Measurements from ENCODE around the gene SPNS2. TPM values are rescaled to one million over a fixed set of nuclear protein-coding genes. Genes with fewer than 3 reads are reported as not detected.

The SPNS2 gene
- total and polyA plus RNA-seq, 2 experiments from 2014 or later: 0.29 TPM; not detected in 1

GRCh38 chr17:4536259-4536741 lies 37.6 kb downstream of the SPNS2 start:
- TF ChIP-seq EZH2 (IDR thresholded peaks at IDR 0.05; ENCODE audit: insufficient read depth, poor library complexity, severe bottlenecking) (no peak), EZH2phosphoT487 (IDR thresholded peaks at IDR 0.05; ENCODE audit: insufficient read depth, low read depth) (no peak)
- Histone ChIP-seq H3F3A (ENCODE audit: insufficient read depth) (no peaks in the 10 kb centered on the region), H3K36me3 (ENCODE audit: low read depth) (no peaks in the 10 kb centered on the region), H3K4me2 (ENCODE audit: unreplicated experiment) (no peak overlapping the region), H3K4me3 (no peak overlapping the region), H2AFZ (no peak overlapping the region), H3K9me2 (ENCODE audit: insufficient read depth) (no peaks in the 10 kb centered on the region), H3K9me3 (ENCODE audit: low read depth) (no peaks in the 10 kb centered on the region), H3K9ac (no peak overlapping the region), H3K79me2 (ENCODE audit: insufficient read depth) (no peaks in the 10 kb centered on the region), H3K27me3 (replicated peaks; ENCODE audit: insufficient read depth) (no peaks in the 10 kb centered on the region), H3K4me1 (ENCODE audit: insufficient read depth) (no peaks in the 10 kb centered on the region), H4K20me1 (ENCODE audit: insufficient read depth) (no peaks in the 10 kb centered on the region), H3K27ac (no peak overlapping the region)
- peak; percentile 39 for DNase-seq
- in situ Hi-C loops (cut with MboI): no loop called here
- WGBS, 2 experiments (ENCODE audit: low coverage in 1 of 2, low lambda C conversion rate in 2 of 2, missing lambda C conversion rate in 2 of 2): 56 to 57% methylated on average over 14 to 19 of the region's 19 CpGs

GRCh38 chr17:4536742-4537411 lies 38.2 kb downstream of the SPNS2 start:
- H3K4me3 ChIP-seq: no peak overlapping the region
- no peak overlapping the region for H3K4me2 ChIP-seq (ENCODE audit: unreplicated experiment)
- in situ Hi-C loops (cut with MboI): no loop called here
- no peaks in the 10 kb centered on the region for H3K79me2 ChIP-seq (ENCODE audit: insufficient read depth)
- DNase-seq: peak; percentile 43
- no peak for TF ChIP-seq EZH2phosphoT487 (IDR thresholded peaks at IDR 0.05; ENCODE audit: insufficient read depth, low read depth)
- no peak for TF ChIP-seq EZH2 (IDR thresholded peaks at IDR 0.05; ENCODE audit: insufficient read depth, poor library complexity, severe bottlenecking)
- H3K9me3 ChIP-seq (ENCODE audit: low read depth): no peaks in the 10 kb centered on the region
- H2AFZ ChIP-seq: no peak overlapping the region
- no peak overlapping the region for H3K9ac ChIP-seq
- H3K36me3 ChIP-seq (ENCODE audit: low read depth): no peaks in the 10 kb centered on the region
- H3F3A ChIP-seq (ENCODE audit: insufficient read depth): no peaks in the 10 kb centered on the region
- no peaks in the 10 kb centered on the region for H3K4me1 ChIP-seq (ENCODE audit: insufficient read depth)
- 29 to 50% methylated on average over 10 to 18 of the region's 18 CpGs for WGBS, 2 experiments (ENCODE audit: low coverage in 1 of 2, low lambda C conversion rate in 2 of 2, missing lambda C conversion rate in 2 of 2)
- H4K20me1 ChIP-seq (ENCODE audit: insufficient read depth): no peaks in the 10 kb centered on the region
- H3K27ac ChIP-seq: no peak overlapping the region
- H3K27me3 ChIP-seq (replicated peaks; ENCODE audit: insufficient read depth): no peaks in the 10 kb centered on the region
- no peaks in the 10 kb centered on the region for H3K9me2 ChIP-seq (ENCODE audit: insufficient read depth)

DNA sequence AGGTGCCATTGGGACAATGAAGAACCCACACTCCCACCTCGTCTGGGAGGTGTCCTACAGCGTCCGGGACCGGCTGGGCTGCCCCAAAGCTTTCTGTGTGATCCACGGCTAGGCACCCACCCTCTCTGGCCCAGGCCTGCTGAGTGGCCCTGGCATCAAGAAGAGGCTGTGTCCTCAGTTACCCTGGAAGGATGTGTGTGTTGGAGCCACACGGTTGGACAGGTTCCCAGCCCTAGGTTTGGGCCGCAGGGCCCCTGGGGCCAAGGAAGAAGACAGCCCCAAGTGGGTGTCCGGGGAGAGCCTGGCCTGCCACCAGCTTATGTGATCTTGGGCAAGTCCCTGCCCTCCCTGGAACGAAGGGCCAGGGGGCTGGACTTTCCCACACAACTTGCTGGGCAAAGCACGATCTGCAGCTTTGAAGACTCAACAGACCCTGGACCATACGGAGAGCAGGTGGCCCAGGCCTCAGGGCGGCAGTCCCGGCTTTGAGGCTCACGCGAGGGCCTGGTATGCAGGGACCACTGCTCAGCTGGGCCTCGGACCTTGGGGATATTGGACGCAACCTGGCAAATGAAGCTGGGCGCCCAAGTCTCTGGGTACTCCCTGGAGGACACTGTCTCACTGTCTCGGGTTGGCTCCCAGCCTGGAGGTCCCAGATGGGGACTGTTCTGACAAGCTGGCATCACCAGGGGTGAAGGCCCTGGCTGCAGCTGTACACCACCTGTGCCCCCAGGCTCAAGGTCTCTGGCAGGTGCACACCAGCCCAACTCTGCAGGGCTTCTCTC lies 39.0 kb downstream of the SPNS2 start:
- no peaks in the 10 kb centered on the region for H3K9me3 ChIP-seq (ENCODE audit: low read depth)
- H3K4me1 ChIP-seq (ENCODE audit: insufficient read depth): no peaks in the 10 kb centered on the region
- H3K9ac ChIP-seq: no peak overlapping the region
- H3K79me2 ChIP-seq (ENCODE audit: insufficient read depth): no peaks in the 10 kb centered on the region
- no peaks in the 10 kb centered on the region for H3K27me3 ChIP-seq (replicated peaks; ENCODE audit: insufficient read depth)
- no peak overlapping the region for H3K4me3 ChIP-seq
- H3K4me2 ChIP-seq (ENCODE audit: unreplicated experiment): no peak overlapping the region
- in situ Hi-C loops (cut with MboI): no loop called here
- no peaks in the 10 kb centered on the region for H3F3A ChIP-seq (ENCODE audit: insufficient read depth)
- H3K9me2 ChIP-seq (ENCODE audit: insufficient read depth): no peaks in the 10 kb centered on the region
- H3K27ac ChIP-seq: no peak overlapping the region
- WGBS, 2 experiments (ENCODE audit: low coverage in 1 of 2, low lambda C conversion rate in 2 of 2, missing lambda C conversion rate in 2 of 2): 67 to 68% methylated on average over 19 of the region's 19 CpGs
- no peak overlapping the region for H2AFZ ChIP-seq
- no peaks in the 10 kb centered on the region for H3K36me3 ChIP-seq (ENCODE audit: low read depth)
- no peaks in the 10 kb centered on the region for H4K20me1 ChIP-seq (ENCODE audit: insufficient read depth)
- DNase-seq: peak; percentile 15
- no peak for TF ChIP-seq EZH2 (IDR thresholded peaks at IDR 0.05; ENCODE audit: insufficient read depth, poor library complexity, severe bottlenecking)
- no peak for TF ChIP-seq EZH2phosphoT487 (IDR thresholded peaks at IDR 0.05; ENCODE audit: insufficient read depth, low read depth)

- Histone ChIP-seq H3F3A (ENCODE audit: insufficient read depth) (no peaks in the 10 kb centered on the region), H3K4me1 (ENCODE audit: insufficient read depth) (no peaks in the 10 kb centered on the region)
- WGBS, 2 experiments (ENCODE audit: low coverage in 1 of 2, low lambda C conversion rate in 2 of 2, missing lambda C conversion rate in 2 of 2): 85 to 86% methylated on average over 12 to 13 of the region's 13 CpGs
These were observed 39.7 kb downstream of the SPNS2 start for GRCh38 chr17:4538236-4539002.

More at GRCh38 chr17:4538236-4539002, 39.7 kb downstream of the SPNS2 start:
- no peaks in the 10 kb centered on the region for H3K9me3 ChIP-seq (ENCODE audit: low read depth)
- H3K36me3 ChIP-seq (ENCODE audit: low read depth): no peaks in the 10 kb centered on the region
- no peak overlapping the region for H3K4me3 ChIP-seq
- no peaks in the 10 kb centered on the region for H3K79me2 ChIP-seq (ENCODE audit: insufficient read depth)
- TF ChIP-seq EZH2 (IDR thresholded peaks at IDR 0.05; ENCODE audit: insufficient read depth, poor library complexity, severe bottlenecking): no peak
- no peak for TF ChIP-seq EZH2phosphoT487 (IDR thresholded peaks at IDR 0.05; ENCODE audit: insufficient read depth, low read depth)
- no peak overlapping the region for H3K9ac ChIP-seq
- no peaks in the 10 kb centered on the region for H3K27me3 ChIP-seq (replicated peaks; ENCODE audit: insufficient read depth)
- DNase-seq: no peak
- in situ Hi-C loops (cut with MboI): no loop called here
- H4K20me1 ChIP-seq (ENCODE audit: insufficient read depth): no peaks in the 10 kb centered on the region
- no peak overlapping the region for H2AFZ ChIP-seq
- no peak overlapping the region for H3K27ac ChIP-seq
- no peak overlapping the region for H3K4me2 ChIP-seq (ENCODE audit: unreplicated experiment)
- H3K9me2 ChIP-seq (ENCODE audit: insufficient read depth): no peaks in the 10 kb centered on the region

All from GM23248 (cell line).